NCI-H1930 (cell line): ENCODE results near the gene SRSF2.
"Not testable (repeated sequence)": the region's sequence is repeated elsewhere in the genome, so short reads cannot be mapped to it uniquely, and the experiment has no call there.

Source experiments
- DNase-seq, 2 experiments: peaks; one replicate each; lab custom pipeline; 2025; lab: John Stamatoyannopoulos, UW

SRSF2 gene

DNA sequence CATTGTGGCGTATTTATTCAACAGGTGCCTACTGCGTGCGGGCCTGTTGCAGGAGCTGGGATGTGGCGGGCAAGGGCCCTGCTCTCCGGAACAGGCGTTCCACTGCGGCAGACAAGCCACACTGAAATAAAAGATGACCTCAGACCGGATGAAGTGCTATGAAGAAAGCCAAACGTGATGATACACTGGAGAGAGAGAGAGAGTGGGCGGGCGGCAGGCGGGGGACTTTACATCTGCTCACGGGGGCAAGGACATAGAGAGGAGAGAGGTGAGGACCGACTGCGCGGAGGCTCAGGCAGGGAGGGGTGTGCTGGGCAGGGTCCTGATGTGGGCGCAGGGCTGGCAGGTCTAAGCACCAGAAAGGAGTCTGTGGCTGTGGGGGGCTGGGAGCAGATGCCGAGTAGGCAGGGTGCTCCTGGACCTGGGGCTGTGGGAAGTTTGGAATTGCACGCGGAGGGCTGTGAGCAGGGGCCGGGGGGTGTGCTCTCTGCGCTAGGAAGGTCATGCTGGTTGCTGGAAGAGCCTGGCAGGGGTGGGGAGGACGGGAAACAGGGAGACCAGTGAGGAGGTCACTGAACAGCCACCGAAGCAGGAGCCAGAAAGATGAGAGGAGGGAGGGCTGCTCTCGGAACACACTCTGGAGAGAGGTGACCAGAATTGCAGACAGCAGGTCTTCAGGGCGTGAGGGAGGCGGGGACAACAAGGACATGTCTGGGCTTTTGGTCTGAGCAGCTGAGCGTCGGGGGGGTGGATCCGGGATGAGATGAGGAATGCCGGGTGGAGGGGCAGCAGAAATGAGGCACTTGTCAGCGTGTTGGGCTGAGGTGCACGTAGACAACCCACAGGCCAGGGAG is 36.3 kb downstream of the SRSF2 start:
- DNase-seq, result no peak

DNA sequence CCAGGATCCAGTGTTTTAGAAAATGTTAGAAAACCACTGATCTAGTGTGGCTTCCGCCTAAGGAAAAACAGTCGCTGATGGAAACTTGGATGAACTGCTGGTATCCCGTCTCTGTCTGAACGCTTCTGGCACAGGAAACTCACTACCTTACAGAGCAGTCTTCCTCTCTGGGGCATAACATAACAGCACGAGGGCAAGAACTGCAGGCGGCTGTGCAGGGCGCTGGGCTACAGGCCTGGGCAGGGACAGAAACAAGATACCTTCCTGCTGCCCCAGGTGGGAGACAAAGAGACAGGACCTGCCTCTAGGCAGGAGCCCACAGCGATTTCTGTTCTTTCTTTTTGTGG is 36.9 kb downstream of the SRSF2 start:
- DNase-seq, result no peak

DNA sequence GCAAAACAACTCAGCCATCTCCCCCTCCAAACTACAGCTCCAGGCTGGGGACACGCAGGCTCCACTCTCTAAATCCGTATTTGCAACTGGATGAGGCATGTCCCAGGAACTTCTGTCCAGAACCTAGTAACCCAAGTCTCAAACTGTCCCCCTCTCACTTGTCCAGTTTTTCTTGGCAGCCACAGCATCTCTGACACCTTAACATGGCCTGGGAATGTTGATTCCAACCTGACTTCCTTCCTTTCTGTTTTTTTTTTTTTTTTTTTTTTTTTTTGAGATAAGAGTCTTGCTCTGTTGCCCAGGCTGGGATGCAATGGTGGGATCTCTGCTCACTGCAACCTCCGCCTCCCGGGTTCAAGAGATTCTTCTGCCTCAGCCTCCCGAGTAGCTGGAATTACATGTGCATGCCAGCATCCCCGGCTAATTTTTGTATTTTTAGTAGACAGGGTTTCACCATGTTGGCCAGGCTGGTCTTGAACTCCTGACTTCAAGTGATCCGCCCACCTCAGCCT is 38.6 kb downstream of the SRSF2 start:
- not testable (repeated sequence) for DNase-seq

DNA sequence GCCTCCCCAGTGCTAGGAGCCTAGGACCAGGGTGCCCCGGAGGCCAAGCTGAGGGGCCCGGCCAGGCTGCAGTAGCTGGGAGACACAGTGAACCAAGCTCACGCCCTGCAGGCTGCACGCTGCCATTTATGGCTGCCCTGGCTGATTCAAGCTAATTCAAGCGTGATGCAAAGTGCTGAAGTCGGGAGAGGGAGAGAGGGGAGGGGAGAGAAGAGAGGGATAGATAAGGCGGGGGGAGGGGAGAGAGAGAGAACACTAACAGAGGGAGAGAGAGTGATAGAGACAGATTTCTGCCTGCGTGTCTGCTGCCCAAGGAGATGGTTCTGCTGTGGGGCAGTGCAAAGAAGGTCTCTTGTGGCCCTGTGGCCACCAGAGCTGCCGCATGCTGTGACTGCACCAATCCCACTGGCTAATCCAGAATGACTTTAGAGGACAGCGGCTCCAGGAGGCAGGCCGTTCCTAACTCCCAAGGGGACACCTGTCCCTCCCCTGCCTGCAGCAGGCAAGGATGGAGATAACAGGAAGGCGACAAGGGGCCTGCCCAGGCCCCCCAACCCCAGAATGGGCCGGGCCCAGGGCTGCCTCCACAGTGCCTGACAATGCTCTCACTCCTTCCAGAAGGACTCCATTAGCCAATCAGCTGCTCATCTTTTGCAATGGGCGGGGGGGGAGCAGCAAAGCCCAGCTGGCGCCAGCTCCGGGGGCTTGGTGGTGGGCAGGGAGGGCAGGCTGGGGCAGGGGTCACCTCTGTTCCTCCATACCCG is 39.2 kb downstream of the SRSF2 start:
- no peak for DNase-seq

DNA sequence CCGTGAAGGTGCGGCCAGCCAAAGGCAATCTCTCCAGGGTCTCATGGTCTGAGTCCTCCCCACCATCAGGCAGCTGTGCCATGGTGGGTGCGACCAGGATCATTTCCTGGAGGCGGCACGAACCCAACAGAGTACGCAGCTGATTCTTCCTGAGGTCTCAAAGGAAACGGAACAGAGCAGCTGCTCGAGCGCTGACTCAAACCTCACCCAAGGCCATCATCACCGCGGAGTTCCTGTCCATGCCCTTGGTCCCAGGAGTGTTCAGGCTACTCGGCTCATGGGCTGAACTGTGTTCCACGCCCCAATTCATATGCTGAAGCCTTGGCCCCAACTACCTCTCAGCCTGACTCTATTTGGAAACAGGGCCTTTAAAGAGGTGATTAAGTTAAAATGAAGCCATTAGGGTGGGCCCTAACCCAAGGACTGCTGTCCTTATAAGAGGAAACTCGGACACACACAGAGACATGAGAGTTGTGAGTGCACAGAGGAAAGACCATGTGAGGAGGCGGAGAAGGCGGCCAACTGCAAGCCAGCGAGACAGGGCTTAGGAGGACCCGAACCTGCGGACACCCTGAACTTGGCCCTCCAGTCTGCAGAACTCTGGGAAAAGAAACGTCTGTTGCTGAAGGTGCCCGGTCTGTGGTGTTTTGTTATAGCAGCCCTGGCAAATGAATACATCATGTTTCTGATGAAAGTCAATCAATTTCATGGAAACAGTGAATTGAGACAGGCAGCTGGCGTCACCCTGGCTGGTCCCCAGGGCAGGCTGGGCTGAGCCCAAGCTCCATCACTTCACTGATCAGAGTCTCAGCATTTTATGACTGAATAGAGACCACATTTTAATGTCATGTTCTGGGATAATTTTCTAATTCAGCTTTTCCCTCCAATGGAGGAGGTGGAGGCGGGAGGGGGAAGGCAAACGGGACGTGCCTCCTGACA is 40.1 kb downstream of the SRSF2 start:
- no peak for DNase-seq

DNA sequence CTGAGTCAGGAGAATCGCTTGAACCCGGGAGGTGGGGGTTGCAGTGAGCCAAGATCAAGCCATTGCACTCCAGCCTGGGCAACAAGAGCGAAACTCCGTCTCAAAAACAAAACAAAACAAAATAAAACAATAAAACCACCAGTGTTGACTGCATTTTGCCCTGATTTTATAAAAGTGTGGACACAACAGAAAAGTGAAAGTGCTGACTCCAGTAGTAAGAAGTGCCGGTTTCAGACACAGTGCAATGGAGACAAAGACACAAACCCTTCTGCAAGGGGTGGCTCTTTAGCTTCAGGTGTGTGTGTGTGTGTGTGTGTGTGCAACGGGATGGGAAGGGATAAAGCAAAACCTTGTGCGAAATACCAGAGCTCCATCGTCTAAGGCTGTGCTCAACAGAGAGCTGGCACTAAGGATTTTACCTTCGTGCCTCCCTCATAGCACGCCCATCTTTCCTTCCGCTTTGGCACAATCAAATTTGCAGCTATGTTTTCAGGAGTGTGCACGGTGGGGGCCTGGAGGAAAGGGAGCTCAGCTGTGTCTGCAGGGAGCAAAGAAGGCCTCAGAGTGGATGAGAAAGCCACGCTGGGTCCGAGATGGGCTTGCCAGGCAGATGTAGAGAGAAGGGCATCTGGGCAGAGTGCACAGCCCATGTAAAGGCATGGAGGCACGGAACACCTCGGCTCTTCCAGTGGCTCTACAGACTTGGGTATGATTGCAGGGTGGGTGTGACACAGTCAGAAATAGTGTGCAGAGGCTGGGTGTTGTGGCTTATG is 41.9 kb downstream of the SRSF2 start:
- DNase-seq, result no peak

DNA sequence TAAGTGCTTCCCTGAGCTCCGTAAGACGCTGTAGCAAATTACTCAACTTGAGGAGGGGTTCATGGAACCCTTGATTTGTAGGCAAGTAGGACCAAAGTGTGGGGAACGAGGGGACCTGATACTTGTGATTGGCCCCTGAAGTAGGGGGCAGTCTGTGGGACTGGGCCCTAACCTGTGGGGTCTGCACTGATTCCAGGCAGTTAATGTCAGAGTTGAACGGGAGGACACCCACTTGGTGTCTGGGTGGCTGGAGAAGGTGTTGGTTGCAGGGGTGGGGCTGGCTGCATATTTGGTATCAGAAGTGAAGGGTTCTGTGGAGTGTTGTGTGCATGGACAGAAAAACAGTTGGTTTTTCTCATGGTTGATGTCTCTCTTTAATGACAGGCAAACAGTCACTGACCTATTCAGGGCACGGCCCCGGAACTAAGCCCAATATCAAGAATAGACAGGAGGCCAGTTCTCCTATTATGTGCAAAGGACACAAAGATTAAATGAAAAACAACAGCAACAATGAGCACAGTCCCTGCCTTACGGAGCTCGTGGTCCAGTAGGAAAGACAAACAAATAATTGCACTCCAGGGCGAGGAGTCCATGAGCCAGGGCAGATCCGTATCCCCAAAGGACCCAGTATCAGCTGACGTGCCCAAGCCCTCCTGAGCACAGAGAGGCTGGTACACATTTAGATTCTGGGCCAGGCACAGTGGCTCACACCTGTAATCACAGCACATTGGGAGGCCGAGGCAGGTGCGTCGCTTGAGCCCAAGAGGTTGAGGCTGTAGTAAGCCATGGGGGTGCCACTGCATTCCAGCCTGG is 45.5 kb downstream of the SRSF2 start:
- no peak for DNase-seq

DNA sequence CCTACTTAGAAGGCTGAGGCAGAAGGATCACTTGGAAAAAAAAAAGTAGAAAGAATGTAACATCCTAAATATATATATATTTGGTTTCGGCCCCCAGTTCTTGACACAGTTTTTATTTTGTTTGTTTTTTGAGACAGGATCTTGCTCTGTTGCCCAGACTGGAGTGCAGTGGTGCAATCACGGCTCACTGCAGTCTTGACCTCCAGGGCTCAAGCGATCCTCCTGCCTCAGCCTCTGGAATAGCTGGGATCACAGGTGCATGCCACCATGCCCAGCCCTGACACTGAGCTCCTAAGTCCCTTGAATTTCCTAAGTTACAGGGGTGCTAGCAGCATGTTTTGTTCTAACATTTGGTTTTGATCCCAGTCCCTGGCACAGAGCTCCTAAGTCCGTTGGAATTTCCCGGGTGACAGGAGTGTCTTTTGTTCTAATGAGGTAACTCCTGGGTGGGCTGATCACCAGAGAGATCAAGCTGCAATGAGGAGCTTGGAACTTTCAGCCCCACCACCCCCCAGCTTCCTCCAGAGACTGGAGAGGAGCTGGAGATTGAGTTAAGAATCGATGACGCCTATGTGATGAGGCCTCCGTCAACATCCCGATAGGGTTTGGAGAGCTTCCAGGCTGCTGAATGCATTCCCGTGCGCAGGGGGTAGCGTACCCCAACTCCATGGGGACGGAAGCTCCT is 46.4 kb downstream of the SRSF2 start:
- no peak for DNase-seq

DNA sequence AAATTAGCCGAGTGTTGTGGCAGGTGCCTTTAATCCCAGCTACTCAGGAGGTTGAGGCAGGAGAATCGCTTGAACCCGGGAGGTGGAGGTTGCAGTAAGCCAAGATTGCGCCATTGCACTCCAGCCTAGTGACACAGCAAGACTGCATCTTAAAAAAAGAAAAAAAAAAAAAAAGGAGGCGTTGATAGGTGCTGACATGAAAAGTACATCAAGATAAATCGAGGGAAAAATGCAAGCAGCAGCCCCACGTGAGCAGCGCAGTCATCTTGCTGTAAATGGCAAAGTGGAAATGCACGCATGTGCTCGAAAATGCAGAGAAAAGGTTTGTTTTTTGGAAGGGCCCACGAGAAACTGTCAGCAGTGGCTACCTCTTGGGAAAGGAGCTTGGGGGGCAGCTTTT is 47.3 kb downstream of the SRSF2 start:
- no peak for DNase-seq

DNA sequence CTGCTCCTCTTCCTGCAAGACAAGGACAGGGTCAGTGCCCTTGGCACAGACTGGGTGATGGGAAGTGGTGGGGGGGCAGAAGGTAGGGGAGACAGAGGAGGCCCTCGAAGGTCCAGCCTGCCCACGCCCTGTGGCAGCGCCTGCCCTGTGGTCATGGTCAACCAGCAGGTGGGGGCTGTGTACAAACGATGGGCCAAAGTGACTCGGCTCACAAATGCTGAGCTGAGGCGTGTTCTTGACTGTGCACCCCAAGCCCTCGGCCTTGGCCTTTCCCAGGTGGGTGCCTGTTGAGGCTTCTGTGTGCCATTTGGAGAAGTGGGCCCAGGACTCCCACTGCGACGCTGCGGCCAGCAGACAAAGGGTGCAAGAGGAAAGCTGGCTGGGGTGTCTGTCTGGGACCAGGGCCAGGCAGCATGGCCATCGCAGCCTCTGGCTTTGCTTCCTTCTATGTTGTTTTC is 48.9 kb downstream of the SRSF2 start:
- no peak for DNase-seq

DNA sequence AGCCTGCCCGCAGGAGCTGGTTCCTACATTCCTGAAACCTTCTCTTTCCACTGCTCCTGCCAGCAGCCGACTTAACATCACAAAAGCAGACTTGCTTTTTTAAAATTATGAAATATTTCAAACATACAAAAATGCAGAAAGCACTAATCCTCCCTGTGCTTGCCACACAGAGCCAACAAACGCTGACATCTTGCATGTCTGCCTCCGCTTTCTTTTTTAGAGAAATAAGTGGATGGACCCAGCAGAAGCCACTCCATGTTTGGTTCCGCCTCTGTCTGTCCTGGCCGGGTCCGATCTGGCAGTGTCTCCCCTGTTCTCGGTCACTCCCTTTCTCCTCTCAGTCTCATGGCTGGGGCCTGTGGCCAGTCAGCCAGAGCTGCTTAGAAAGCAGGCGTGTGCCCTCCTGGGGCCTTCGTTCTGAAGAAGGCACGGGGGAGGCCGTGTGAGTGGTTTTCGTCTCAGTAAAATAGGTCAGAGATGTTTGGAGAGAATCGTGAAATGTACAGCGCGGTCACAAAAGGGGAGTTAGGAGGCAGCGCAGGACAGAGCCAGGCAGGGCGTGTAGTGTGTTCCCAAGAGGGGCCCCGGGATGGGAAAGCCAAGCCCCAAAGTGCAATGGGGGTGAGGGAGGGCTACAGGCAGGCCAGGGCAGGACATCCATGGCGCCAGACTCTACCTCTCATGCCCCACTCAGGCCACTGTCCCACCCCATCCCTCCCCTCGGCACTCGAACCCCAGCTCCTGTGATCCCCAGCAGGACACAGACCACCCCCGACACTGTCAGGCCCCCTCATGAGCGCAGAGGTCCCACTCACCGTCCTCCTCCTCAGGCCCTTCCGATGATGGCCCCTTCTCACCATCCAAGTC is 49.6 kb downstream of the SRSF2 start:
- DNase-seq, result no peak

DNA sequence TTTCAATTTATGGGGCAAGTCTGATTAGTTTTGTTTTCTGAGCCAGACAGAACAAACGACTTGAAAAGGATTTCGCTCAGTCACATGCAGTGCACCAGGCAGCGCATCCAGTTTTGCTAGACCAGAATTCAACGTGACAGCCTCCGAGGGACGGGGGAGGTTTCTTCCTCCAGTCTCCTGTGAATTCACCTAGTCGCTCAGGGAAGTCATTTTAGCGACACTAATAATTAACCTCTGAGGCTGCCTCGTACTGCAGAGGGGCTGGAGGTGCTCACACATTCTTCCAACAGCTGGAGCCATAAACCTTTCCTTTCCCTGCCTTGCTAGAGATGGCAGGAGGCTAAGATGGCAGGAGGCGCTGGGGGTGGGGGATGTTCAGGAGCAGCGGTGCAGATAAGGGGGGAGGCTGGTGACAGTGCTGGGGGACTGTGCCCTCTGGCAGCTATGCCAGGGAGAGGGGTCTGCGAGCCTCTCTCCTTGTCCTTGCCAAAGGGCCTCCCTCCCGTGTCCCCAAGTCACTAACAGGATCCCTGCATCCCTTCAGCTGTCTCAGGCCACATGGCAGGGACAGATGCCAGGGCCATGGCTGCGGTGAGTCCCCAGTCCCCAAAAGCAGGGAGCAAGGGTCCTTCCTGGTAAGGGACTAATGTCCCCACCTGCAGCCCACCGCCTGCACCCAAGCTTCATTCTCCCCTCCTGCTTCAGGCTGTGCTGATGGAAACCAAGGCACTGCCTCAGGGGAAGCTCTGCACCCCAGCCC is 50.4 kb downstream of the SRSF2 start:
- no peak for DNase-seq

DNA sequence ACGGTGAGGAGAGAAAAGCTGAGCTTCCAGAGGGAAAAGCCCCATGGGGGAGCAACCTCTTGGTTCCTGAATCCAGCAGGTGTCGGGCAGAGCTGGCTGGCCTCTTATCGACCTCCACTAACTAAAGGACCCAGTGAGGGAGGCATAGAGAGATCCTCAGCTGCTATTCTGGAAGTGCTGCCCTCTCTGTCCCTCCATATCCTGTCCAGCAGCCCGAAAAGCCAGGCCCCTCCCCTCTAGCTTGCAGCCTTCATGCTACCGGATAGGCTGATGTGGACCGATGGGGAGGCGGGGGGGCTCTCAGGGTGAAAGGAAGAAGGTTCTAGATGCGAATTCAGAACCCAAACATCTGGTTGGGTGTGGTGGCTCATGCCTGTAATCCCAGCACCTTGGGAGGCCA is 51.3 kb downstream of the SRSF2 start:
- no peak for DNase-seq

DNA sequence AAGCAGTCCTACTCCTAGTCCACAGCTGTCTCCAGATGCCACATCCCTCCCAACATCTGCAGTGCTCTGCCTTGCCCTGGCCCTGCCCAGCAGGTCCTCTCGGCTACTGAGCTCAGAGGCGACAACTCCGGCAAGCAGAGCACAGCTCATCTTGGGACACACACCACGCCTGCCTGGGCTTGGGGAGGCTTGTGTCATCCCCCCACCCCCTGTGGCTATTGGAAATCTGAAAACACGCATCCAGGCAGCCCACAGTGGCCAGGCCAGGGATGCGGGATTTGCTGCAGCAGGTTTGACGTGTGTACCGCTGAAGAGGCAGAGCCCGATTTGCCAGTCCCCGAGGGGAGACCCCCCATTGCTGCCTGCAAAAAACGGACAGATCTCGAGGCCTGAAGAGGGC is 51.8 kb downstream of the SRSF2 start:
- no peak for DNase-seq

DNA sequence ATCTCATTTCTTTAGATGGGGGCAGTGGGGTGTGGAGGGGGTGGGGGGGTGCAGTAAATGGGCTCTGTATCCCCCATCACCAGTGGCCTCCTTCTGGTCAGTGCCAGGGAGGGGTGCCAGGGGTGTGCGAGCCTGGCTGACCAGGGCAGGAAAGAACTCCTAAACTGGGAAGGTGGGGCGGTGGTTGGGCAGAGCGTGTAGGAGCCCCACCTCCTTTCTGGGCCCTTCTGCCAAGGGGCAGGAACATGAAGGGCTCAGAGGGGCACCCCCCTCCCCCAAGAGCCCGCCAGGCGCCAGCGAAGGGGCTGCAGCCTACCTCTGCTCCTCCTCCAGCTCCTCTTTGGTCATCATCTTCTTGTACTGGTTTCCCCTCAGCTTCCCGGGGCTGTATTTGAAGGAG is 52.4 kb downstream of the SRSF2 start:
- DNase-seq, result no peak
